OCI-LY1 (cell line): ENCODE measurements around the gene MIAT.
A peak's percentile ranks its signal among the peaks of the same experiment; 100 is the strongest.

Experiments used
- EZH2 ChIP-seq: fragments of 200-600 bp; sonication (generic), shearing (Covaris generic); IDR thresholded peaks from 2 replicates; pipeline ENCODE4 v1.8.0; 2017; ENCODE audit warnings: borderline replicate concordance, mixed run types, mild to moderate bottlenecking, antibody characterized with exemption, low read length, moderate library complexity, mixed read lengths
- TF ChIP-seq, protein P1 (sequence below): fragments of 200-600 bp; sonication (generic), shearing (Covaris generic); IDR thresholded peaks from 2 replicates; pipeline ENCODE4 v1.5.1; 2017; ENCODE audit warnings: mild to moderate bottlenecking, antibody characterized with exemption, low read length, moderate library complexity, mixed read lengths

GRCh38 chr22:26679003-26679629 is 21.7 kb downstream of the MIAT start:
- TF ChIP-seq, protein P1, sequence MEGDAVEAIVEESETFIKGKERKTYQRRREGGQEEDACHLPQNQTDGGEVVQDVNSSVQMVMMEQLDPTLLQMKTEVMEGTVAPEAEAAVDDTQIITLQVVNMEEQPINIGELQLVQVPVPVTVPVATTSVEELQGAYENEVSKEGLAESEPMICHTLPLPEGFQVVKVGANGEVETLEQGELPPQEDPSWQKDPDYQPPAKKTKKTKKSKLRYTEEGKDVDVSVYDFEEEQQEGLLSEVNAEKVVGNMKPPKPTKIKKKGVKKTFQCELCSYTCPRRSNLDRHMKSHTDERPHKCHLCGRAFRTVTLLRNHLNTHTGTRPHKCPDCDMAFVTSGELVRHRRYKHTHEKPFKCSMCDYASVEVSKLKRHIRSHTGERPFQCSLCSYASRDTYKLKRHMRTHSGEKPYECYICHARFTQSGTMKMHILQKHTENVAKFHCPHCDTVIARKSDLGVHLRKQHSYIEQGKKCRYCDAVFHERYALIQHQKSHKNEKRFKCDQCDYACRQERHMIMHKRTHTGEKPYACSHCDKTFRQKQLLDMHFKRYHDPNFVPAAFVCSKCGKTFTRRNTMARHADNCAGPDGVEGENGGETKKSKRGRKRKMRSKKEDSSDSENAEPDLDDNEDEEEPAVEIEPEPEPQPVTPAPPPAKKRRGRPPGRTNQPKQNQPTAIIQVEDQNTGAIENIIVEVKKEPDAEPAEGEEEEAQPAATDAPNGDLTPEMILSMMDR = peak; percentile 93
- no peak for TF ChIP-seq EZH2
